HCT116 (cell line): Measurements from ENCODE around the gene C17orf58.

Source experiments
- CTCF ChIP-seq, 3 experiments: fragments of 200-600 bp in 1 of 3; sonication (generic) in 1 of 3; IDR thresholded peaks in 2 of 3; conservative IDR thresholded peaks in 1 of 3; 2 replicates each; pipeline ENCODE4 v1.5.1; 2012 to 2017; ENCODE audit warnings: low read depth in 2 of 3, low read length in 2 of 3, antibody characterized with exemption in 1 of 3, borderline replicate concordance in 1 of 3, control low read depth in 1 of 3, mild to moderate bottlenecking in 1 of 3, mixed read lengths in 1 of 3, mixed run types in 1 of 3, moderate library complexity in 1 of 3; ENCODE audit not compliant: insufficient read depth in 1 of 3
- EGR1 ChIP-seq: IDR thresholded peaks from 2 replicates; pipeline ENCODE4 v1.6.1; 2012; ENCODE audit warnings: low read depth
- EZH2 ChIP-seq: fragments of 200-600 bp; sonication (generic); IDR thresholded peaks from 2 replicates; pipeline ENCODE4 v1.6.1; 2017; ENCODE audit warnings: antibody characterized with exemption, mixed run types
- EZH2phosphoT487 ChIP-seq: fragments of 200-600 bp; IDR thresholded peaks from 2 replicates; pipeline ENCODE4 v1.6.1; 2018; ENCODE audit warnings: antibody characterized with exemption, borderline replicate concordance
- POLR2A ChIP-seq: IDR thresholded peaks from 2 replicates; pipeline ENCODE4 v1.7.0; 2011; ENCODE audit warnings: borderline replicate concordance; ENCODE audit not compliant: insufficient read depth, insufficient read length; ENCODE audit errors: extremely low read depth
- POLR2AphosphoS5 ChIP-seq: IDR thresholded peaks from 2 replicates; pipeline ENCODE4 v1.6.1; 2011; ENCODE audit warnings: mild to moderate bottlenecking, low read depth, low read length, moderate library complexity
- SIN3A ChIP-seq: IDR thresholded peaks from 2 replicates; pipeline ENCODE4 v1.6.1; 2012; ENCODE audit warnings: low read depth
- SRF ChIP-seq: IDR thresholded peaks from 2 replicates; pipeline ENCODE4 v1.6.1; 2012; ENCODE audit warnings: low read depth
- TCF7L2 ChIP-seq: IDR thresholded peaks from 2 replicates; pipeline ENCODE4 v1.7.0; 2011; ENCODE audit warnings: borderline replicate concordance, inconsistent platforms; ENCODE audit not compliant: insufficient read depth, insufficient read length; ENCODE audit errors: extremely low read depth
- ZFX ChIP-seq: fragments of 450-650 bp; IDR thresholded peaks from 2 replicates; pipeline ENCODE4 v1.6.1; 2017
- ZNF274 ChIP-seq: fragments of 200-500 bp; sonication (Bioruptor generic); IDR thresholded peaks from 2 replicates; pipeline ENCODE4 v1.6.1; 2014; ENCODE audit warnings: mild to moderate bottlenecking, low read depth, low read length, inconsistent platforms
- TF ChIP-seq, protein P1 (sequence below): IDR thresholded peaks from 2 replicates; pipeline ENCODE4 v1.6.1; 2012; ENCODE audit warnings: low read depth

DNA sequence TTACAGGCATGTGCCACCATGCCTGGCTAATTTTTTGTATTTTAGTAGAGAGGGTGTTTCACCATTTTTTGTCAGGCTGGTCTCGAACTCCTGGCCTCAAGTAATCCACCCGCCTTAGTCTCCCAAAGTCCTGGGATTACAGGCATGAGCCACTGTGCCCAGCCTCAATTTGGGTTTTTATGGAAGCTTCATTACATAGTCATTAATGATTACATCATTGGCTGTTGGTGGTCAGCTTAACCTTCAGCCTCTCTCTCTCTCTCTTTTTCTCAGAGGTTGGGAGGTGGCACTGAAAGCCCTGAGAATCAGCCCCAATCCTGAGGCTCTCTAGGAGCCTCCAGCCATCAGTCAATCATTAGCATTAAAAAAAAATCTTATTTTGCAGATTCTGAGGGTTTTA lies 45.3 kb downstream of the C17orf58 start:
- TF ChIP-seq EZH2 (no peak), SIN3A (no peak), POLR2A (no peak), CTCF (IDR thresholded peaks at IDR 0.05 in 2 of 3, conservative IDR thresholded peaks at IDR 0.05 in 1 of 3; ENCODE audit: borderline replicate concordance in 1 of 3, insufficient read depth in 1 of 3, low read depth in 2 of 3, low read length in 2 of 3) (no peak), ZFX (no peak), TCF7L2 (no peak), ZNF274 (no peak), EZH2phosphoT487 (no peak), SRF (no peak), POLR2AphosphoS5 (no peak), EGR1 (no peak)
- TF ChIP-seq, protein P1, sequence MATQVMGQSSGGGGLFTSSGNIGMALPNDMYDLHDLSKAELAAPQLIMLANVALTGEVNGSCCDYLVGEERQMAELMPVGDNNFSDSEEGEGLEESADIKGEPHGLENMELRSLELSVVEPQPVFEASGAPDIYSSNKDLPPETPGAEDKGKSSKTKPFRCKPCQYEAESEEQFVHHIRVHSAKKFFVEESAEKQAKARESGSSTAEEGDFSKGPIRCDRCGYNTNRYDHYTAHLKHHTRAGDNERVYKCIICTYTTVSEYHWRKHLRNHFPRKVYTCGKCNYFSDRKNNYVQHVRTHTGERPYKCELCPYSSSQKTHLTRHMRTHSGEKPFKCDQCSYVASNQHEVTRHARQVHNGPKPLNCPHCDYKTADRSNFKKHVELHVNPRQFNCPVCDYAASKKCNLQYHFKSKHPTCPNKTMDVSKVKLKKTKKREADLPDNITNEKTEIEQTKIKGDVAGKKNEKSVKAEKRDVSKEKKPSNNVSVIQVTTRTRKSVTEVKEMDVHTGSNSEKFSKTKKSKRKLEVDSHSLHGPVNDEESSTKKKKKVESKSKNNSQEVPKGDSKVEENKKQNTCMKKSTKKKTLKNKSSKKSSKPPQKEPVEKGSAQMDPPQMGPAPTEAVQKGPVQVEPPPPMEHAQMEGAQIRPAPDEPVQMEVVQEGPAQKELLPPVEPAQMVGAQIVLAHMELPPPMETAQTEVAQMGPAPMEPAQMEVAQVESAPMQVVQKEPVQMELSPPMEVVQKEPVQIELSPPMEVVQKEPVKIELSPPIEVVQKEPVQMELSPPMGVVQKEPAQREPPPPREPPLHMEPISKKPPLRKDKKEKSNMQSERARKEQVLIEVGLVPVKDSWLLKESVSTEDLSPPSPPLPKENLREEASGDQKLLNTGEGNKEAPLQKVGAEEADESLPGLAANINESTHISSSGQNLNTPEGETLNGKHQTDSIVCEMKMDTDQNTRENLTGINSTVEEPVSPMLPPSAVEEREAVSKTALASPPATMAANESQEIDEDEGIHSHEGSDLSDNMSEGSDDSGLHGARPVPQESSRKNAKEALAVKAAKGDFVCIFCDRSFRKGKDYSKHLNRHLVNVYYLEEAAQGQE: no peak
